CD8-positive, alpha-beta memory T cell (primary cell): ENCODE results near the gene PITPNC1. TPM values are rescaled to one million over a fixed set of nuclear protein-coding genes. Genes with fewer than 3 reads are reported as not detected.
"Not testable (repeated sequence)": the region's sequence is repeated elsewhere in the genome, so short reads cannot be mapped to it uniquely, and the experiment has no call there.

ENCODE experiments used
- CTCF ChIA-PET: fragments of 350-600 bp; sonication (Branson Sonifier 250); formaldehyde crosslinking; loops from one replicate; lab custom pipeline; 2021; ENCODE audit warnings: antibody characterized with exemption; lab: Charles Lee
- POLR2A ChIA-PET: fragments of 350-600 bp; sonication (Branson Sonifier 250); formaldehyde crosslinking; loops from one replicate; lab custom pipeline; 2021; ENCODE audit warnings: antibody characterized with exemption; lab: Charles Lee
- DNase-seq, 5 donors: peaks; one replicate each; pipeline versions ENCODE4 v3.0.0 to v3.0.0-alpha.2; 2020 to 2022; ENCODE audit warnings: mixed read lengths in 1 of 5
- H3K27ac ChIP-seq: one replicate; pipeline ENCODE4 v1.7.0; 2013; ENCODE audit warnings: low read depth, mild to moderate bottlenecking, low read length, moderate library complexity
- H3K27me3 ChIP-seq: 2 replicates; pipeline ENCODE4 v1.7.0; 2013; ENCODE audit warnings: low read length, mild to moderate bottlenecking; ENCODE audit not compliant: insufficient read depth, poor library complexity, severe bottlenecking
- H3K36me3 ChIP-seq: 2 replicates; pipeline ENCODE4 v1.7.0; 2013; ENCODE audit warnings: mild to moderate bottlenecking, low read length, moderate library complexity; ENCODE audit not compliant: insufficient read depth
- H3K4me1 ChIP-seq: 2 replicates; pipeline ENCODE4 v1.7.0; 2013; ENCODE audit warnings: mild to moderate bottlenecking, low read length, moderate library complexity; ENCODE audit not compliant: insufficient read depth
- H3K4me3 ChIP-seq: 2 replicates; pipeline ENCODE4 v1.7.0; 2013; ENCODE audit warnings: mild to moderate bottlenecking, low read length
- H3K9me3 ChIP-seq: 2 replicates; pipeline ENCODE4 v1.7.0; 2013; ENCODE audit warnings: mild to moderate bottlenecking, low read length
- H3K27ac Mint-ChIP-seq, 8 donors: one replicate each; pipeline ENCODE4 v1.8.0; 2020 to 2021; ENCODE audit warnings: mixed read lengths in 8 of 8, mild to moderate bottlenecking in 6 of 8, inconsistent platforms in 3 of 8, moderate library complexity in 3 of 8
- H3K27me3 Mint-ChIP-seq, 2 donors: one replicate each; pipeline ENCODE4 v1.8.0; 2020 to 2021; ENCODE audit warnings: mixed read lengths in 2 of 2, mild to moderate bottlenecking in 1 of 2, moderate library complexity in 1 of 2
- H3K36me3 Mint-ChIP-seq, 3 donors: one replicate each; pipeline ENCODE4 v1.8.0; 2020 to 2021; ENCODE audit warnings: mixed read lengths in 3 of 3, inconsistent platforms in 1 of 3, mild to moderate bottlenecking in 1 of 3
- H3K4me1 Mint-ChIP-seq, 3 donors: one replicate each; pipeline ENCODE4 v1.8.0; 2020 to 2021; ENCODE audit warnings: mixed read lengths in 3 of 3, inconsistent platforms in 1 of 3, mild to moderate bottlenecking in 1 of 3
- H3K4me3 Mint-ChIP-seq, 7 donors: one replicate each; pipeline ENCODE4 v1.8.0; 2020 to 2021; ENCODE audit warnings: mixed read lengths in 7 of 7, mild to moderate bottlenecking in 6 of 7, moderate library complexity in 4 of 7, inconsistent platforms in 2 of 7
- H3K9me3 Mint-ChIP-seq, 5 donors: one replicate each; pipeline ENCODE4 v1.8.0; 2020 to 2022; ENCODE audit warnings: mixed read lengths in 5 of 5, mild to moderate bottlenecking in 3 of 5, moderate library complexity in 2 of 5, inconsistent platforms in 1 of 5
- polyA plus RNA-seq: library from polyadenylated mRNA; unstranded; fragments of 300-500 nt; fragmentation: Illumina TruSeq; gene quantifications from one replicate; pipeline ENCODE4 v1.2.3, GENCODE V29; 2021
- total RNA-seq, 2 experiments: library from RNA; stranded (reverse); gene quantifications; one replicate each; pipeline ENCODE4 v1.2.3, GENCODE V29; 2021

PITPNC1 gene
- total and polyA plus RNA-seq, 3 experiments from 2014 or later: 43.1 to 163 (median 45.1) TPM

GRCh38 chr17:67422296-67422695, 45.2 kb downstream of the PITPNC1 start:
- Mint-ChIP-seq H3K4me3 (peak overlapping the region; percentile 1 to 82 (median 67)), H3K27ac (peak overlapping the region; percentile 89 to 99 (median 96)), H3K36me3 (peaks cover 4 to 22% (median 6%) of the 10 kb centered on the region in 3 donors), H3K4me1 (peaks cover 73 to 95% (median 84%) of the 10 kb centered on the region in 3 donors)
- H3K4me3 ChIP-seq, H3K27me3 Mint-ChIP-seq, H3K27me3 ChIP-seq, H3K9me3 Mint-ChIP-seq, H3K9me3 ChIP-seq, H3K36me3 ChIP-seq: not testable (repeated sequence)
- Histone ChIP-seq H3K4me1 (peaks cover 73% of the 10 kb centered on the region), H3K27ac (peak overlapping the region; percentile 49)
- DNase-seq: peak in 1 of 5 donors; percentile 60
- CTCF ChIA-PET: interaction anchor here (0.7 to 5.2 kb wide), 8 partner anchors 12 to 53 kb away, joined by 3 to 20 read pairs (median 7); no protein-coding TSS in a partner anchor
- POLR2A ChIA-PET: interaction anchor here (0.5 to 2.9 kb wide), 9 partner anchors 9 to 181 kb away, joined by 3 to 18 read pairs (median 4); no protein-coding TSS in a partner anchor

DNA sequence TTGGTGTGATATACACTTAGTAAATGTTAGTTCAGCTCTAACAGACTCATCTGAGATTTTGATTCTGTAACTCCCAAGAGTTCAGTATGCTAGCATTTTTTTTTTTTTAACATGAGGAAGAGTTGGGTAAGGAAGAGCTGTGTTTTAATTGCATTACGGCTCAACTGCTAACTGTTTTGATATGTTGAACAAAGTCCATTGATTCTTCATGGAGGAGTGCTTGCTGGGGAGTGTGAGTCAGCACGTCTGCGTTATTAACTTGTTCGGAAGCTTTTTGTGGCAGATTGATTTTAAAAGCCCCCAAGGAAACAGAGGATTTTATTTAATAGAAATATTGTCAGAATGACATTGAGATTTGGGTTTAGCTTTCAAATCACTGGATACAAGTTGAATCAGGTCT, 45.8 kb downstream of the PITPNC1 start:
- H3K27ac Mint-ChIP-seq: peak overlapping the region; percentile 89 to 99 (median 96)
- peak overlapping the region; percentile 49 for H3K27ac ChIP-seq
- peaks cover 72% of the 10 kb centered on the region for H3K4me1 ChIP-seq
- H3K9me3 Mint-ChIP-seq: no peaks in the 10 kb centered on the region
- no peaks in the 10 kb centered on the region for H3K27me3 Mint-ChIP-seq
- no peaks in the 10 kb centered on the region for H3K27me3 ChIP-seq
- peaks cover 77 to 94% (median 86%) of the 10 kb centered on the region in 3 donors for H3K4me1 Mint-ChIP-seq
- H3K36me3 Mint-ChIP-seq: peaks cover 4 to 24% (median 9%) of the 10 kb centered on the region in 3 donors
- H3K9me3 ChIP-seq: no peaks in the 10 kb centered on the region
- ChIA-PET POLR2A (interaction anchor here (0.9 to 2.9 kb wide), 4 partner anchors 8 to 30 kb away, joined by 3 to 18 read pairs (median 5); no protein-coding TSS in a partner anchor), CTCF (interaction anchor here (1.3 to 5.2 kb wide), 6 partner anchors 11 to 52 kb away, joined by 6 to 20 read pairs (median 8); no protein-coding TSS in a partner anchor)
- peak overlapping the region in 5 of 7 donors; percentile 29 to 71 (median 52) for H3K4me3 Mint-ChIP-seq
- H3K36me3 ChIP-seq: no peaks in the 10 kb centered on the region
- no peak for DNase-seq
- H3K4me3 ChIP-seq: no peak overlapping the region

DNA sequence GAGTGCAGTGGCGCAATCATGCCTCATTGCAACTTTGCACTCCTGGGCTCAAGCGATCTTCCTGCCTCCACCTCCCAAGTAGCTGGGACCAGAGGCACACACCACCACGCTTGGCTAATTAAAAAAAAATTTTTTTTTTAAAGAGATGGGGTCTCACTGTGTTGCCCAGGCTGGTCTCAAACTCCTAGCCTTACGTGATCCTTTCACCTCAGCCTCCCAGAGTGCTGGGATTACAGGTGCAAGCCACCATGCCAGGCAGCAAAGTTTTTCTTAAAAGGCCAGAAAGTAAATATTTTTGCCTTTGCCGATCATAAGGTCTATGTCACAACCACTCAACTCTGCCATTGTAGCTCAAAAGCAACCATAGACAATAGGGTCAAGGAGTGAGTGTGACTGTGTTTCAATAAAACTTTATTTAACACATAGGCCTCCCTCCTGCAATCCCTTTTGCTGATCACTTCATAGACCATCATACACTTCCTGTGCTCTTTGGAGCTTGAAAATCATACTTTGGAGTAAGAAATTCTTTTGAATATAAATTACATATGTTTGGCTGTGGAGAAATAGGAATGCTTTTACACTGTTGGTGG, 48.6 kb downstream of the PITPNC1 start:
- no peak overlapping the region for H3K27ac ChIP-seq
- H3K9me3 ChIP-seq: no peaks in the 10 kb centered on the region
- DNase-seq: no peak
- Mint-ChIP-seq H3K9me3 (no peaks in the 10 kb centered on the region), H3K4me3 (no peak overlapping the region), H3K4me1 (peaks cover 65 to 80% (median 71%) of the 10 kb centered on the region in 3 donors), H3K27ac (peak overlapping the region; percentile 9 to 99 (median 84)), H3K27me3 (no peaks in the 10 kb centered on the region), H3K36me3 (peaks cover 4 to 31% (median 7%) of the 10 kb centered on the region in 3 donors)
- no peaks in the 10 kb centered on the region for H3K36me3 ChIP-seq
- H3K4me1 ChIP-seq: peaks cover 58% of the 10 kb centered on the region
- ChIA-PET POLR2A (interaction anchor here (0.6 kb wide), 2 partner anchors 18 to 41 kb away, joined by 3 to 4 read pairs; no protein-coding TSS in a partner anchor), CTCF (interaction anchor here (1.0 to 1.4 kb wide), 2 partner anchors 9 to 45 kb away, joined by 5 read pairs; no protein-coding TSS in a partner anchor)
- H3K4me3 ChIP-seq: no peak overlapping the region
- H3K27me3 ChIP-seq: no peaks in the 10 kb centered on the region

DNA sequence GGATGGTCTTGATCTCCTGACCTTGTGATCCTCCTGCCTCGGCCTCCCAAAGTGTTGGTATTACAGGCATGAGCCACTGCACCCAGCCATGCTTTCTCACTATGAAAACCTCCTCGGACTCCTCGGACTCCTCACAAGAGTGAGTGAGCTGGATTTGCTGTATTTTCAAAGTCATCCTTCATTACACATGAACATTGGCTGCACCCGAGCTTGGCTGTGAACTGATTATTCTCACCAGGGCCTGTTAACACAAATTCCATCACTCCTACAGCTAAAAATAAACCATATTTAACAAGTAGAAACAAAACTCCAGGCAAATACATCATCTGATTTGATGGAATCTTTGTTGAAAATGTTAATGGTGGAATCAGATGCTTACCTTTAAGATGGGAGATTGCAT, 50.3 kb downstream of the PITPNC1 start:
- CTCF ChIA-PET: no interaction called here
- Mint-ChIP-seq H3K36me3 (peaks cover 4 to 33% (median 8%) of the 10 kb centered on the region in 3 donors), H3K27ac (peak overlapping the region in 7 of 8 donors; percentile 35 to 89 (median 78)), H3K9me3 (no peaks in the 10 kb centered on the region), H3K27me3 (no peaks in the 10 kb centered on the region), H3K4me1 (peaks cover 61 to 80% (median 69%) of the 10 kb centered on the region in 3 donors), H3K4me3 (no peak overlapping the region)
- Histone ChIP-seq H3K9me3 (no peaks in the 10 kb centered on the region), H3K36me3 (no peaks in the 10 kb centered on the region), H3K27ac (no peak overlapping the region), H3K27me3 (no peaks in the 10 kb centered on the region), H3K4me1 (peaks cover 52% of the 10 kb centered on the region), H3K4me3 (no peak overlapping the region)
- no peak for DNase-seq
- POLR2A ChIA-PET: no interaction called here

DNA sequence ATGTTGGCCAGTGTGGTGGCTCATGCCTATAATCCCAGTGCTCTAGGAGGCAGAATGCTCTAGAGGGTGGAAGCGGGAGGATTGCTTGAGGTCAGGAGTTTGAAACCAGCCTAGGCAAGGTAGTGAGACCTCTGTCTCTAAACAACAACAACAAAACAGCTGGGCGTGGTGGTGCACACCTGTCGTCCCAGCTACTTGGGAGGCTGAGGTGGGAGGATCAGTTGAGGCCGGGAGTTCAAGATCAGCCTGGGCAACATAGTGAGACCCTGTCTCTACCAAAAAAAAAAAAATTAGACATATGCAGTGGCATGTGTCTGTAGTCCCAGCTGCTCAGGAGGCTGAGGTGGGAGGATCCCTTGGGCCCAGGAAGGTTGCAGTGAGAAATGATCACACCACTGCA, 53.4 kb downstream of the PITPNC1 start:
- H3K9me3 Mint-ChIP-seq, H3K4me3 Mint-ChIP-seq, DNase-seq, H3K27me3 ChIP-seq, H3K9me3 ChIP-seq, H3K36me3 ChIP-seq, H3K4me3 ChIP-seq, H3K27me3 Mint-ChIP-seq, H3K27ac ChIP-seq: not testable (repeated sequence)
- ChIA-PET POLR2A (interaction anchor here (0.7 to 1.3 kb wide), 4 partner anchors 8 to 74 kb away, joined by 3 read pairs; no protein-coding TSS in a partner anchor), CTCF (interaction anchor here (3.1 to 6.6 kb wide), 2 partner anchors 44 to 53 kb away, joined by 20 to 56 read pairs; partner anchors contain the start of gene PITPNC1)
- Mint-ChIP-seq H3K27ac (peak overlapping the region in 7 of 8 donors; percentile 47 to 85 (median 74)), H3K4me1 (peaks cover 63 to 79% (median 71%) of the 10 kb centered on the region in 3 donors), H3K36me3 (peaks cover 4 to 26% (median 6%) of the 10 kb centered on the region in 3 donors)
- peaks cover 56% of the 10 kb centered on the region for H3K4me1 ChIP-seq

DNA sequence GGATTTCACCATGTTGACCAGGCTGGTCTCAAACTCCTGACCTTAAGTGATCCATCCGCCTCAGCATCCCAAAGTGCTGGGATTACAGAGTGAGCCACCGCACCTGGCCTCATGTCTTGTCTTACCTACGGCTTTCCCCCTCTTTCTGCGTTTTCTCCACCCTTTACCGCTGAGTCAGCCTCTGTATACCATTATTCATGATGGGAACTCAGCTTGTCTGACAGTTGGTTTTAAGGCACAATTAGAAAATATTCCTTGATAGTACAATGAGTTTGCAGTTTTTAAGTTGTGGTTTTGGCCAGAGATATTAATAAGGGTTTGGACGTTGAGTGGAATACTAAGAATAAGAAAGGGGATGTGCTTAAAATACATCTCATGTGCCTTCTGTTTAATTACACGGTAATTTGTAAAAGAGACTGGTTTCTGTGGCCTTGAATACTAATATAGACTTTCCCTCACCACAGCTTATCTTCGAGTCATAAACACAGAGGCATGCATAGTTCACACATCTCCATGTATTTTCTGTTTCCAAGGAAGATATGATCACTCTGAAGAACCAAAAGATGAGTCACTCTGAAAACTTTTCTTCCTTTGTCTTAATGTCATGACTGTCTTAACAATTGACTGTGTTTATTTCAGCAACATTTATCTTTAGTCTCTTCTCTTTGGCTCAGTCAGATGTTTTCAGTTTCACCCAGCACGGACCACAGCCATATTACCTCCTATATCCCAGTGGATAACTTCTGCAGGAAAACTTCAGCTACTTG, 54.4 kb downstream of the PITPNC1 start:
- ChIA-PET POLR2A (interaction anchor here (0.6 to 1.3 kb wide), 6 partner anchors 9 to 54 kb away, joined by 3 to 9 read pairs (median 3); no protein-coding TSS in a partner anchor), CTCF (interaction anchor here (1.1 to 6.6 kb wide), 4 partner anchors 10 to 54 kb away, joined by 3 to 56 read pairs (median 14); partner anchors contain the start of gene PITPNC1)
- H3K27ac Mint-ChIP-seq: peak overlapping the region; percentile 44 to 95 (median 83)
- peak overlapping the region in 4 of 7 donors; percentile 0 to 60 (median 14) for H3K4me3 Mint-ChIP-seq
- DNase-seq: no peak
- peaks cover 0 to 2% of the 10 kb centered on the region in 2 donors for H3K27me3 Mint-ChIP-seq
- H3K4me3 ChIP-seq: no peak overlapping the region
- no peaks in the 10 kb centered on the region for H3K36me3 ChIP-seq
- no peaks in the 10 kb centered on the region for H3K27me3 ChIP-seq
- no peaks in the 10 kb centered on the region for H3K9me3 ChIP-seq
- no peaks in the 10 kb centered on the region for H3K9me3 Mint-ChIP-seq
- peaks cover 0 to 23% (median 5%) of the 10 kb centered on the region in 3 donors for H3K36me3 Mint-ChIP-seq
- peaks cover 61% of the 10 kb centered on the region for H3K4me1 ChIP-seq
- H3K4me1 Mint-ChIP-seq: peaks cover 66 to 79% (median 72%) of the 10 kb centered on the region in 3 donors
- no peak overlapping the region for H3K27ac ChIP-seq

- Mint-ChIP-seq H3K36me3 (peaks cover 0 to 21% (median 3%) of the 10 kb centered on the region in 3 donors), H3K4me1 (peaks cover 71 to 87% (median 85%) of the 10 kb centered on the region in 3 donors), H3K27me3 (peaks cover 0 to 2% of the 10 kb centered on the region in 2 donors), H3K4me3 (peak overlapping the region in 5 of 7 donors; percentile 32 to 73 (median 38)), H3K27ac (peak overlapping the region; percentile 87 to 100 (median 98)), H3K9me3 (no peaks in the 10 kb centered on the region)
- CTCF ChIA-PET: interaction anchor here (0.8 to 6.6 kb wide), 8 partner anchors 8 to 56 kb away, joined by 3 to 56 read pairs (median 9); partner anchors contain the start of gene PITPNC1
- POLR2A ChIA-PET: interaction anchor here (0.9 to 1.8 kb wide), 2 partner anchors 19 to 48 kb away, joined by 3 to 7 read pairs; no protein-coding TSS in a partner anchor
- H3K4me1 ChIP-seq: peaks cover 81% of the 10 kb centered on the region
- no peaks in the 10 kb centered on the region for H3K27me3 ChIP-seq
- no peak for DNase-seq
- H3K27ac ChIP-seq: no peak overlapping the region
- no peaks in the 10 kb centered on the region for H3K36me3 ChIP-seq
- no peak overlapping the region for H3K4me3 ChIP-seq
- H3K9me3 ChIP-seq: no peaks in the 10 kb centered on the region
Observed at GRCh38 chr17:67433248-67433924, 56.3 kb downstream of the PITPNC1 start.
